Measurements from ENCODE around the gene SLC35D1. TPM values are rescaled to one million over a fixed set of nuclear protein-coding genes. Genes with fewer than 3 reads are reported as not detected.

SLC35D1 gene
- total RNA-seq, 4 donors from 2014 or later, result 10.0 to 68.6 (median 51.9) TPM

- Histone ChIP-seq H3K27ac (peak overlapping the region; percentile 9 to 31 (median 15)), H3K27me3 (no peaks in the 10 kb centered on the region), H3K36me3 (peaks cover 0 to 27% (median 6%) of the 10 kb centered on the region in 4 donors), H3K4me3 (no peak overlapping the region), H3K4me1 (peaks cover 0 to 17% (median 2%) of the 10 kb centered on the region in 4 donors), H3K9me3 (no peaks in the 10 kb centered on the region)
- DNase-seq, result no peak
- intact Hi-C loops (cut with DNase I; ENCODE audit: low total_unique reads), result no loop called here
- TF ChIP-seq, protein P1, sequence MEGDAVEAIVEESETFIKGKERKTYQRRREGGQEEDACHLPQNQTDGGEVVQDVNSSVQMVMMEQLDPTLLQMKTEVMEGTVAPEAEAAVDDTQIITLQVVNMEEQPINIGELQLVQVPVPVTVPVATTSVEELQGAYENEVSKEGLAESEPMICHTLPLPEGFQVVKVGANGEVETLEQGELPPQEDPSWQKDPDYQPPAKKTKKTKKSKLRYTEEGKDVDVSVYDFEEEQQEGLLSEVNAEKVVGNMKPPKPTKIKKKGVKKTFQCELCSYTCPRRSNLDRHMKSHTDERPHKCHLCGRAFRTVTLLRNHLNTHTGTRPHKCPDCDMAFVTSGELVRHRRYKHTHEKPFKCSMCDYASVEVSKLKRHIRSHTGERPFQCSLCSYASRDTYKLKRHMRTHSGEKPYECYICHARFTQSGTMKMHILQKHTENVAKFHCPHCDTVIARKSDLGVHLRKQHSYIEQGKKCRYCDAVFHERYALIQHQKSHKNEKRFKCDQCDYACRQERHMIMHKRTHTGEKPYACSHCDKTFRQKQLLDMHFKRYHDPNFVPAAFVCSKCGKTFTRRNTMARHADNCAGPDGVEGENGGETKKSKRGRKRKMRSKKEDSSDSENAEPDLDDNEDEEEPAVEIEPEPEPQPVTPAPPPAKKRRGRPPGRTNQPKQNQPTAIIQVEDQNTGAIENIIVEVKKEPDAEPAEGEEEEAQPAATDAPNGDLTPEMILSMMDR (IDR thresholded peaks at IDR 0.05), result no peak
- TF ChIP-seq POLR2A (IDR thresholded peaks at IDR 0.05) (no peak), EP300 (IDR thresholded peaks at IDR 0.05; ENCODE audit: low read depth) (no peak)
- in situ Hi-C loops (cut with MboI; ENCODE audit: low pct_ligation_motif_present in 1 of 4, low pct_unique_long_range_greater_than_20kb in 1 of 4, low sequenced_read_pairs in 3 of 4), result loop anchor here in 2 of 4 donors (10.0 to 25.0 kb wide), 2 partner anchors 135 to 143 kb away; partner anchors contain the start of gene C1orf141 (in 1 of the 2)
- 74 to 76% methylated on average over 4 to 5 of the region's 5 CpGs for WGBS, 2 donors (ENCODE audit: low coverage in 1 of 2)
Measured at GRCh38 chr1:67001682-67002425, 52.1 kb downstream of the SLC35D1 start.

GRCh38 chr1:66999640-67000400 lies 54.1 kb downstream of the SLC35D1 start:
- peaks cover 0 to 17% (median 2%) of the 10 kb centered on the region in 4 donors for H3K4me1 ChIP-seq
- no peak for DNase-seq
- intact Hi-C loops (cut with DNase I; ENCODE audit: low total_unique reads) (loop anchor here (5.0 kb wide), 2 partner anchors 52 to 147 kb away; partner anchors contain the start of gene SLC35D1), in situ Hi-C loops (cut with MboI; ENCODE audit: low pct_ligation_motif_present in 1 of 4, low pct_unique_long_range_greater_than_20kb in 1 of 4, low sequenced_read_pairs in 3 of 4) (loop anchor here (5.0 to 25.0 kb wide), 4 partner anchors 137 to 238 kb away; partner anchors contain the start of genes DYNLT5 (in 2 of the 4) and C1orf141 (in 1 of the 4))
- WGBS, 2 donors (ENCODE audit: low coverage in 1 of 2), result 76 to 89% methylated on average over 7 of the region's 7 CpGs
- TF ChIP-seq POLR2AphosphoS5 (IDR thresholded peaks at IDR 0.05) (no peak), EP300 (IDR thresholded peaks at IDR 0.05; ENCODE audit: low read depth) (no peak), POLR2A (IDR thresholded peaks at IDR 0.05) (no peak)
- TF ChIP-seq, protein P1 (IDR thresholded peaks at IDR 0.05), result no peak
- peaks cover 0 to 24% (median 6%) of the 10 kb centered on the region in 4 donors for H3K36me3 ChIP-seq
- no peaks in the 10 kb centered on the region for H3K27me3 ChIP-seq
- H3K9me3 ChIP-seq, result no peaks in the 10 kb centered on the region
- H3K27ac ChIP-seq, result peak overlapping the region in 2 of 4 donors; percentile 30 to 37
- H3K4me3 ChIP-seq, result no peak overlapping the region

GRCh38 chr1:66998972-66999371 lies 55.0 kb downstream of the SLC35D1 start:
- Histone ChIP-seq H3K4me3 (no peak overlapping the region), H3K9me3 (no peaks in the 10 kb centered on the region), H3K27ac (no peak overlapping the region), H3K4me1 (peaks cover 0 to 17% (median 2%) of the 10 kb centered on the region in 4 donors), H3K27me3 (no peaks in the 10 kb centered on the region), H3K36me3 (peaks cover 0 to 19% (median 6%) of the 10 kb centered on the region in 4 donors)
- in situ Hi-C loops (cut with MboI; ENCODE audit: low pct_ligation_motif_present in 1 of 4, low pct_unique_long_range_greater_than_20kb in 1 of 4, low sequenced_read_pairs in 3 of 4), result loop anchor here in 3 of 4 donors (5.0 to 25.0 kb wide), 3 partner anchors 146 to 237 kb away; partner anchors contain the start of gene DYNLT5 (in 2 of the 3)
- TF ChIP-seq, protein P1 (IDR thresholded peaks at IDR 0.05), result no peak
- TF ChIP-seq POLR2AphosphoS5 (IDR thresholded peaks at IDR 0.05) (no peak), EP300 (IDR thresholded peaks at IDR 0.05; ENCODE audit: low read depth) (no peak)
- intact Hi-C loops (cut with DNase I; ENCODE audit: low total_unique reads), result loop anchor here (5.0 kb wide), 2 partner anchors 53 to 148 kb away; partner anchors contain the start of gene SLC35D1
- DNase-seq, result no peak
